Trophoblast cell (in vitro differentiated cells and primary cell): Measurements from ENCODE around the gene JPT1.

Experiments used
- DNase-seq, 2 donors: peaks; one replicate each; pipeline ENCODE4 v3.0.0-alpha.2; 2016
- H2AFZ ChIP-seq: 2 replicates; pipeline ENCODE4 v1.6.1; 2013; ENCODE audit warnings: low read length, moderate library complexity, mild to moderate bottlenecking; ENCODE audit not compliant: insufficient read depth, poor library complexity
- H2AK5ac ChIP-seq: 2 replicates; pipeline ENCODE4 v1.6.1; 2013; ENCODE audit warnings: mild to moderate bottlenecking, low read length
- H2BK120ac ChIP-seq: 2 replicates; pipeline ENCODE4 v1.6.1; 2013; ENCODE audit warnings: low read length, mild to moderate bottlenecking, moderate library complexity; ENCODE audit not compliant: insufficient read depth, poor library complexity
- H2BK12ac ChIP-seq: 2 replicates; pipeline ENCODE4 v1.6.1; 2013; ENCODE audit warnings: mild to moderate bottlenecking, low read length, moderate library complexity
- H2BK5ac ChIP-seq: 2 replicates; pipeline ENCODE4 v1.6.1; 2013; ENCODE audit warnings: low read length, low read depth, moderate library complexity, mild to moderate bottlenecking; ENCODE audit not compliant: poor library complexity
- H3K14ac ChIP-seq: 2 replicates; pipeline ENCODE4 v1.6.1; 2013; ENCODE audit warnings: mild to moderate bottlenecking, low read length
- H3K18ac ChIP-seq: 2 replicates; pipeline ENCODE4 v1.6.1; 2013; ENCODE audit warnings: mild to moderate bottlenecking, low read length
- H3K23ac ChIP-seq: 2 replicates; pipeline ENCODE4 v1.6.1; 2013; ENCODE audit warnings: low read length
- H3K27ac ChIP-seq: 2 replicates; pipeline ENCODE4 v1.5.1; 2013; ENCODE audit warnings: low read depth, mild to moderate bottlenecking, inconsistent platforms, low read length, moderate library complexity
- H3K27me3 ChIP-seq: 2 replicates; pipeline ENCODE4 v1.6.1; 2013; ENCODE audit warnings: inconsistent platforms, mild to moderate bottlenecking, low read length, moderate library complexity; ENCODE audit not compliant: insufficient read depth
- H3K36me3 ChIP-seq, 2 experiments: 1 replicate in 1 of 2; 2 replicates in 1 of 2; pipeline ENCODE4 v1.6.1; 2013; ENCODE audit warnings: low read length in 2 of 2, mild to moderate bottlenecking in 2 of 2, moderate library complexity in 1 of 2; ENCODE audit not compliant: insufficient read depth in 2 of 2, control insufficient read depth in 1 of 2
- H3K4ac ChIP-seq: 2 replicates; pipeline ENCODE4 v1.6.1; 2013; ENCODE audit warnings: low read depth, mild to moderate bottlenecking, low read length, moderate library complexity
- H3K4me1 ChIP-seq, 2 experiments: 1 replicate in 1 of 2; 2 replicates in 1 of 2; pipeline ENCODE4 v1.6.1; 2013; ENCODE audit warnings: low read length in 2 of 2, mild to moderate bottlenecking in 2 of 2, moderate library complexity in 1 of 2; ENCODE audit not compliant: insufficient read depth in 2 of 2, control insufficient read depth in 1 of 2
- H3K4me2 ChIP-seq: 2 replicates; pipeline ENCODE4 v1.6.1; 2013; ENCODE audit warnings: inconsistent platforms, mild to moderate bottlenecking, low read length, moderate library complexity
- H3K4me3 ChIP-seq: 2 replicates; pipeline ENCODE4 v1.5.1; 2013; ENCODE audit warnings: mild to moderate bottlenecking, low read depth, low read length, inconsistent platforms
- H3K79me1 ChIP-seq: one replicate; pipeline ENCODE4 v1.6.1; 2013; ENCODE audit warnings: low read length
- H3K79me2 ChIP-seq: 2 replicates; pipeline ENCODE4 v1.6.1; 2013; ENCODE audit warnings: low read length, mild to moderate bottlenecking; ENCODE audit not compliant: control insufficient read depth, insufficient read depth, poor library complexity
- H3K9ac ChIP-seq: 2 replicates; pipeline ENCODE4 v1.6.1; 2013; ENCODE audit warnings: mild to moderate bottlenecking, low read length
- H3K9me3 ChIP-seq: 2 replicates; pipeline ENCODE4 v1.6.1; 2013; ENCODE audit warnings: low read depth, mild to moderate bottlenecking, control low read depth, inconsistent platforms, low read length; ENCODE audit not compliant: insufficient read depth
- H4K12ac ChIP-seq: 2 replicates; pipeline ENCODE4 v1.6.1; 2013; ENCODE audit warnings: low read depth, mild to moderate bottlenecking, low read length, moderate library complexity
- H4K8ac ChIP-seq: 2 replicates; pipeline ENCODE4 v1.6.1; 2013; ENCODE audit warnings: low read depth, mild to moderate bottlenecking, low read length, moderate library complexity
- H4K91ac ChIP-seq: one replicate; pipeline ENCODE4 v1.6.1; 2013; ENCODE audit warnings: low read depth, mild to moderate bottlenecking, low read length, moderate library complexity
- WGBS: extraction: QIAGEN DNeasy Blood & Tissue Kit; methylation state at CpG from one replicate; pipeline ENCODE4 v1.1.7; 2013; ENCODE audit warnings: missing lambda C conversion rate; ENCODE audit not compliant: insufficient read length, insufficient coverage; ENCODE audit errors: extremely low coverage; 5-methylcytosine and 5-hydroxymethylcytosine counted together

The JPT1 gene

GRCh38 chr17:75124819-75125162 lies 29.5 kb downstream of the JPT1 start:
- peaks cover 2% of the 10 kb centered on the region for H3K9me3 ChIP-seq
- no peak for DNase-seq
- H3K4me2 ChIP-seq, result no peak overlapping the region
- H3K27ac ChIP-seq, result no peak overlapping the region
- H3K4me3 ChIP-seq, result no peak overlapping the region
- no peaks in the 10 kb centered on the region for H3K4me1 ChIP-seq
- WGBS, result no CpG with 5 or more reads among the region's 4 CpGs
- H2AFZ ChIP-seq, result no peak overlapping the region
- no peak overlapping the region for H2AK5ac ChIP-seq
- H3K18ac ChIP-seq, result peak overlapping the region; percentile 3
- no peak overlapping the region for H2BK12ac ChIP-seq
- H4K12ac ChIP-seq, result no peak overlapping the region
- no peak overlapping the region for H3K14ac ChIP-seq
- H3K36me3 ChIP-seq, result peaks cover 12 to 13% of the 10 kb centered on the region in 2 experiments
- H3K23ac ChIP-seq, result no peak overlapping the region
- no peak overlapping the region for H3K4ac ChIP-seq
- H3K79me1 ChIP-seq, result no peaks in the 10 kb centered on the region
- no peak overlapping the region for H2BK5ac ChIP-seq
- no peak overlapping the region for H3K9ac ChIP-seq
- H3K27me3 ChIP-seq, result no peaks in the 10 kb centered on the region
- no peaks in the 10 kb centered on the region for H3K79me2 ChIP-seq
- H4K91ac ChIP-seq, result no peak overlapping the region
- H4K8ac ChIP-seq, result no peak overlapping the region
- H2BK120ac ChIP-seq, result no peak overlapping the region

GRCh38 chr17:75124041-75124818 lies 30.1 kb downstream of the JPT1 start:
- H3K9me3 ChIP-seq, result peaks cover 2% of the 10 kb centered on the region
- no peak overlapping the region for H4K8ac ChIP-seq
- H4K91ac ChIP-seq, result no peak overlapping the region
- DNase-seq, result peak; percentile 70 to 78
- no peak overlapping the region for H3K27ac ChIP-seq
- H3K9ac ChIP-seq, result no peak overlapping the region
- H2BK12ac ChIP-seq, result no peak overlapping the region
- H3K23ac ChIP-seq, result no peak overlapping the region
- H3K36me3 ChIP-seq, result peaks cover 7 to 8% of the 10 kb centered on the region in 2 experiments
- H2BK5ac ChIP-seq, result no peak overlapping the region
- H2AK5ac ChIP-seq, result no peak overlapping the region
- H3K79me1 ChIP-seq, result no peaks in the 10 kb centered on the region
- WGBS, result no CpG with 5 or more reads among the region's 19 CpGs
- H3K18ac ChIP-seq, result no peak overlapping the region
- no peak overlapping the region for H4K12ac ChIP-seq
- no peak overlapping the region for H2BK120ac ChIP-seq
- H2AFZ ChIP-seq, result no peak overlapping the region
- H3K4ac ChIP-seq, result no peak overlapping the region
- no peak overlapping the region for H3K4me3 ChIP-seq
- no peak overlapping the region for H3K14ac ChIP-seq
- no peaks in the 10 kb centered on the region for H3K27me3 ChIP-seq
- H3K4me1 ChIP-seq, result no peaks in the 10 kb centered on the region
- H3K4me2 ChIP-seq, result no peak overlapping the region
- H3K79me2 ChIP-seq, result no peaks in the 10 kb centered on the region

- Histone ChIP-seq H3K79me1 (peaks cover 2% of the 10 kb centered on the region), H3K36me3 (peaks cover 4 to 14% of the 10 kb centered on the region in 2 experiments), H3K9ac (no peak overlapping the region), H3K79me2 (no peaks in the 10 kb centered on the region), H3K27me3 (no peaks in the 10 kb centered on the region), H3K4ac (no peak overlapping the region), H3K18ac (no peak overlapping the region), H2BK5ac (no peak overlapping the region), H2AK5ac (no peak overlapping the region), H2BK12ac (no peak overlapping the region), H3K27ac (no peak overlapping the region), H3K4me1 (peaks cover 0 to 3% of the 10 kb centered on the region in 2 experiments), H4K91ac (no peak overlapping the region), H4K12ac (no peak overlapping the region), H2AFZ (no peak overlapping the region), H4K8ac (no peak overlapping the region), H3K14ac (no peak overlapping the region), H2BK120ac (no peak overlapping the region), H3K9me3 (no peaks in the 10 kb centered on the region), H3K4me3 (no peak overlapping the region), H3K4me2 (no peak overlapping the region), H3K23ac (no peak overlapping the region)
- no peak for DNase-seq
- no CpG with 5 or more reads among the region's 14 CpGs for WGBS
Observed at GRCh38 chr17:75118307-75118706, 36.0 kb downstream of the JPT1 start.

- H3K4me3 ChIP-seq, result no peak overlapping the region
- H3K23ac ChIP-seq, result no peak overlapping the region
- no peak for DNase-seq
- no peak overlapping the region for H2BK120ac ChIP-seq
- H4K8ac ChIP-seq, result no peak overlapping the region
- peaks cover 2% of the 10 kb centered on the region for H3K79me1 ChIP-seq
- no peak overlapping the region for H3K4ac ChIP-seq
- no peak overlapping the region for H2BK5ac ChIP-seq
- H3K36me3 ChIP-seq, result peaks cover 4 to 14% of the 10 kb centered on the region in 2 experiments
- no peak overlapping the region for H2AK5ac ChIP-seq
- no peak overlapping the region for H3K9ac ChIP-seq
- H4K91ac ChIP-seq, result no peak overlapping the region
- H3K18ac ChIP-seq, result no peak overlapping the region
- H2BK12ac ChIP-seq, result no peak overlapping the region
- no peak overlapping the region for H2AFZ ChIP-seq
- H3K14ac ChIP-seq, result no peak overlapping the region
- H3K4me1 ChIP-seq, result peaks cover 0 to 3% of the 10 kb centered on the region in 2 experiments
- H3K27me3 ChIP-seq, result no peaks in the 10 kb centered on the region
- H3K79me2 ChIP-seq, result no peaks in the 10 kb centered on the region
- H3K4me2 ChIP-seq, result no peak overlapping the region
- WGBS, result no CpG with 5 or more reads among the region's 9 CpGs
- no peak overlapping the region for H4K12ac ChIP-seq
- no peaks in the 10 kb centered on the region for H3K9me3 ChIP-seq
- no peak overlapping the region for H3K27ac ChIP-seq
Observed at GRCh38 chr17:75116737-75117136, 37.6 kb downstream of the JPT1 start.
